GM21423 (cell line): Measurements from ENCODE around the gene DUSP6.

Source experiments
- ATAC-seq: cut with Tn5 transposase; IDR thresholded peaks from one replicate; pipeline ENCODE4 v1.9.1; 2021; ENCODE audit warnings: mild to moderate bottlenecking, moderate library complexity; ENCODE audit not compliant: unreplicated experiment

Gene DUSP6

GRCh38 chr12:89352492-89353187, at the start of gene DUSP6:
Gene DUSP6, minus strand, starts transcription at chr12:89352501. Its CDS starts 462 bp downstream, at chr12:89352039.
- peak; percentile 38 for ATAC-seq

GRCh38 chr12:89401433-89402058, 49.2 kb upstream of the DUSP6 start:
- no peak for ATAC-seq

- ATAC-seq: no peak
Observed at GRCh38 chr12:89400415-89400814, 48.1 kb upstream of the DUSP6 start.

- no peak for ATAC-seq
Observed at GRCh38 chr12:89395712-89396111, 43.4 kb upstream of the DUSP6 start.

- no peak for ATAC-seq
Observed at GRCh38 chr12:89393551-89394121, 41.3 kb upstream of the DUSP6 start.

- ATAC-seq: no peak
Observed at GRCh38 chr12:89392391-89392790, 40.1 kb upstream of the DUSP6 start.

- no peak for ATAC-seq
Observed at GRCh38 chr12:89391726-89392336, 39.5 kb upstream of the DUSP6 start.

GRCh38 chr12:89390802-89391673, 38.7 kb upstream of the DUSP6 start:
- ATAC-seq: no peak

GRCh38 chr12:89389755-89390661, 37.7 kb upstream of the DUSP6 start:
- peak; percentile 80 for ATAC-seq

GRCh38 chr12:89386138-89386537, 33.8 kb upstream of the DUSP6 start:
- no peak for ATAC-seq

- no peak for ATAC-seq
Observed at GRCh38 chr12:89384807-89385206, 32.5 kb upstream of the DUSP6 start.

GRCh38 chr12:89384050-89384758, 31.9 kb upstream of the DUSP6 start:
- ATAC-seq: no peak

- no peak for ATAC-seq
Observed at GRCh38 chr12:89383235-89384049, 31.1 kb upstream of the DUSP6 start.

- ATAC-seq: no peak
Observed at GRCh38 chr12:89382328-89382727, 30.0 kb upstream of the DUSP6 start.

GRCh38 chr12:89379839-89380467, 27.7 kb upstream of the DUSP6 start:
- no peak for ATAC-seq

GRCh38 chr12:89379148-89379838, 27.0 kb upstream of the DUSP6 start:
- no peak for ATAC-seq

GRCh38 chr12:89376844-89377243, 24.5 kb upstream of the DUSP6 start:
- ATAC-seq: no peak
